GM18868 (cell line): ENCODE results near the gene MED26.
A peak's percentile ranks its signal among the peaks of the same experiment; 100 is the strongest.
"Not testable (repeated sequence)": the region's sequence is repeated elsewhere in the genome, so short reads cannot be mapped to it uniquely, and the experiment has no call there.

Source experiments
- ATAC-seq: cut with Tn5 transposase; IDR thresholded peaks from one replicate; pipeline ENCODE4 v1.9.1; 2021; ENCODE audit warnings: mild to moderate bottlenecking, moderate library complexity; ENCODE audit not compliant: unreplicated experiment

Gene MED26

DNA sequence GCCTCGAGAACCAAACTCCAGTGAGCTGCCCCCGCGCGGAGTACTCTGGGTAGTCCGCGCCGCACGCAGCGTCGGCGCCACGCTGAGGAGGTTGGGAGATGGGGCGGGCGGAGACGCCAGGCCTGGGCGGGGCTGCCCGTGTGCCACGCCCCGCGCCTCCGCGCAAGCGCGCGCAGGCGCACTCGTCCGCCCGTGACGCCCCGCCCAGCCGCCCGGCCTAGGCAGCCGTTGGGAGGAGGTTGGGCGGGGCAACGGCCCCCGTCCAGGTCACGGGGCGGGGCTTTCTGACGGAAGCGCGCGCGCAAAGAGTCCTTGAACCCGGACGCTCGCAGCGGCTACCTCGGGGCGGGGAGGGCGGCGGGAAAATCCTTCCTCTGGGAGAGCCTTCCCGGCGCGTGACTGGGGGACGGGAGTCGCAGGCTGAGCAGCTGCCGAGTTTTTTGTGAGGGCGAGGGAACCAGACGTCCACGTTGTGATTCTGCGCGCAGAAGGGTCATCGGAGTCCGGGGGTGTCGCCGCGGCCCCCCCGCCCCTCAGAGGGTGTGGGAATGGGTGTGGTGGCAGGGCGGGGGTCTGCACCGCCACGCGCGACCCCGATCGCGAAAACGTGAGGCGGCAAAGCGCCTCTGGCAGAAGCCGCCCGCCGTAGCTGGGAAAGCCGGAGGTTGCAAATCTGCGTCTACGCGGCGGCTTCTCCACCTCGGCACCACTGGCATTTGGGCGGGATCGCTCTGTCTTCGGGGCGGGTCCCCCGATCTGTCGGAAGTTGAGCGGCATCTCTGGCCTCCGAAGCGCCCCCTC is at the start of gene MED26:
Gene MED26 (minus strand): TSS at position 22 of the 801 bp plus-strand sequence. CDS start 261 bp downstream, outside the sequence.
- ATAC-seq: peak; percentile 83

DNA sequence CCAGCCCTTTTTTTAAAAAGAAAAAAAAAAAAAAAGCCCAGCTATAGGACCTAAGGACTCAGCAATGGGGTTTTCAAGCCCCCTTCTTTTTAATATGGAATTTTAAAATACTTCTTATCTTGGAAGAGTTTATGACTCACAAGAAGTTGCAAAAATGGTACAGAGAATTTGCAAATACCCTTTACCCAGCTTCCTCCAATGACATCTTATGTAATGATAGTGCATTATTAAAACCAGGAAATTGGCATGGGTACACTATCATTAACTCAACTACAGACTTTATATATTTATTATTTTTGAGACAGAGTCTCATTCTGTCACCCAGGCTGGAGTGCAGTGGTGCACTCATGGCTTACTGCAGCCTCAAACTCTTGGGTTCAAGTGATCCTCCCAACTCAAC is 49.1 kb upstream of the MED26 start:
- no peak for ATAC-seq

GRCh38 chr19:16676101-16676798 is 48.2 kb upstream of the MED26 start:
- ATAC-seq: no peak

DNA sequence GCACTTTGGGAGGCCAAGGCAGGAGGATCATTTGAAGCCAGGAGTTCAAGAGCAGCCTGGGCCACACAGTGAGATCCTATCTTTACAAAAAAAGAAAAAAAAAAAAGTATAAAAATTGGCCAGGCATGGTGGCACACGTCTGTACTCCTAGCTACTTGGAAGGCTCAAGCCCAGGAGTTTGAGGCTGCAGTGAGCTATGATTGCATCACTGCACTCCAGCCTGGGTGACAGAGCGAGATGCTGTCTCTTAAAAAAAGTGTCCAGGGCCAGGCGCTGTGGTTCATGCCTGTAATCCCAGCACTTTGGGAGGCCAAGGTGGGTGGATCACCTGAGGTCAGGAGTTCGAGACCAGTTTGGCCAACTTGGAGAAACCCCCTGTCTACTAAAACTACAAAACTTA is 45.8 kb upstream of the MED26 start:
- ATAC-seq: not testable (repeated sequence)

- no peak for ATAC-seq
Measured at GRCh38 chr19:16673231-16673630, 45.2 kb upstream of the MED26 start.

- ATAC-seq: no peak
Measured at GRCh38 chr19:16671652-16672274, 43.8 kb upstream of the MED26 start.

GRCh38 chr19:16670291-16670690 is 42.3 kb upstream of the MED26 start:
- no peak for ATAC-seq

DNA sequence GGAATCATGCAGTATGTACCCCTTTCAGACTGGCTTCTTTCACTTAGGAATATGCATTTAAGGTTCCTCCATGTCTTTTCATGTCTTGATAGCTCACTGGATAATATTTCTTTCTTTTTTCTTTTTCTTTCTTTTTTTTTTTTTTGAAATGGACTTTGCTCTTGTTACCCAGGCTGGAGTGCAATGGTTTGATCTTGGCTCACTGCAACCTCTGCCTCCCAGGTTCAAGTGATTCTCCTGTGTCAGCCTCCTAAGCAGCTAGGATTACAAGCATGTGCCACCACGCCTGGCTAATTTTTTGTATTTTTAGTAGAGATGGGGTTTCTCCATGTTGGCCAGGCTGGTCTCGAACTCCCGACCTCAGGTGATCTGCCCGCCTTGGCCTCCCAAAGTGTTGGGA is 40.7 kb upstream of the MED26 start:
- not testable (repeated sequence) for ATAC-seq

GRCh38 chr19:16668176-16668575 is 40.2 kb upstream of the MED26 start:
- no peak for ATAC-seq

DNA sequence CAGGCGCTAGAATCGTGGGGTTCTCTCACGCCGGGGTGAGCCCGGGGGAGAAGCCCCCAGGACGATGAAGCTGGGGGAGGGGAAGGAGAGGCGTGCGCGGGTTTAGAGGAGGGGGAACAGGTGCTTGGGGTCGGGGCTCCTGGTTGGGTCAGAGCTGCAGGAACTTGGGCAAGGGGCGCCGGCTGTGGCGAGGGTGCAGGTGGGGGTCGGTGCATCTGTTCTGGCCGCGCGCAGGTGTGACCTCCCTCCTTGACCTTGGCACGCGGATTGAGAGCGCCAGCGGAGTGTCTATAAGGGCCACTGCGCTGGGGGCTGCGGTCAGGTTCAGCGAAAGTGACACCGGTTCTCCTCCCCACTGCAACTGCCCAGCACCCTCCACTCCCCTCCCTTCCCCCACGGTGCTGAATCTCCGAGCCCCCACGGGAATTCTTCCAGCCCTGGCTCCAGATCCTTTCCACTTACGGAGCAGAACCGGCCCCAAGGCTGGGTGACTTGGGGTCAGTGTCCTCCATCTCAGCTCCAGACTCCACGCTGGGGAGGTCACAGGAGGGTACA is 33.6 kb upstream of the MED26 start:
- no peak for ATAC-seq

- no peak for ATAC-seq
Measured at GRCh38 chr19:16660763-16661479, 32.9 kb upstream of the MED26 start, which contains the start of gene TMEM38A. TSS of gene TMEM38A (plus strand) at chr19:16661139. CDS start at chr19:16661218, 79 bp downstream.

- ATAC-seq: peak; percentile 88
Measured at GRCh38 chr19:16659832-16660708, 32.1 kb upstream of the MED26 start, which contains the start of gene SMIM7. TSS of gene SMIM7 (minus strand) at chr19:16660144. CDS start at chr19:16660110, 34 bp downstream.

DNA sequence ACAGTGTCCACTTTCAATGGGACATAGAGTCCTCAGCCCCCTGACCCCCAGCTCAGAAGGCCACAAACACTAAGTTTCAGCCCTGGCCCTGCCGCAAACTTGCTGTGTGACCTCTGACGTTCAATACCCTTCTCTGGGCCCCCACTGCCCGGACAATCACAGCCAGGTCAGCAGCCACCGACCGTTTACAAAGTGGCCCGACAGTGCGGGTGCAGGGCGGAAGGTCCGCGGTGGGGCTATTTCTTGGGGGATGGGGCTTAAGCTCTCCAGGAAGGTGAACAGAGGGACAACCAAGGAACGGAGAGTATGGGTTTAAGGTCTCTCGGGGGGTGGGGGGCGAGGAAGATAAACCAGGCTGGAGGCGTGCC is 31.4 kb upstream of the MED26 start:
- no peak for ATAC-seq

GRCh38 chr19:16657384-16657783 is 29.4 kb upstream of the MED26 start:
- no peak for ATAC-seq

- ATAC-seq: no peak
Measured at GRCh38 chr19:16655727-16656126, 27.7 kb upstream of the MED26 start.

- no peak for ATAC-seq
Measured at GRCh38 chr19:16654627-16655026, 26.6 kb upstream of the MED26 start.

DNA sequence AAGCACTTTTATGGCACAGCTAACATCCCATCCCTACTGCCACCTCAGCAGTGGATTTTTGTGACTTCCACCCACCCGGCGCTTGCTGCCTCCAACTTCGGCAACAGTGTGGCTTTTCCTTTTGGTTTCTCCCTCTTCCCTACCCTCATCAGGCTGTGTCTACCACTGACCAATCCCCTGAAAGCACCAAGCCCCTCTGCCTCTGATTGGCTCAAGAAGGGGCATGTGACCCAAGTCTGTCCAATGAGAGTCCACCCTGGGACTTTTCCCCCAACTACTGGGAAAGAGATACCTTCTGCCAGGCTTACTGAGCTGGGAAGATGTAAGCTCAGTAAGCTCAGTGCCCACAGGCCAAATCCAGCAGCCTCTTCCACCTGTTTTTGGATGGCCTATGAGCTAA is 26.1 kb upstream of the MED26 start:
- ATAC-seq: no peak

DNA sequence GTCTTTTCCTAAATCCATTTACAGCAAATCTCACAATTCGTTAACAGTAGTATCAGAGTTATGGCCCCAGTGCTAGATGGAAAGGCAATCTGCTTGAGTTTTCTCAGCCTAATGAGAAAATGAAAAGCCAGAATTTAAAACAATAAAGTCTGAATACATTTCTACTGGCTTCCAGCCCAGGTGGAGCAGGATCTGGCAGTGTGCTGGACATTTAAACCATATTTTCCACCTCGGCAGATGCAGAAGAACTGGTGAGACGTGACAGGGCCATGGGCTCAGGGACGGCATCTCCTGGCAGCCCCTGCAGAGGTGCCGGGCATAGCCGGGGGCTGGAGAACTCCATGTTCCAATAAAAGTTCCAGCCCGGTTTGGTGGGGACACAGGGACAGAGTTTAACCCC is 24.9 kb upstream of the MED26 start:
- ATAC-seq: no peak

GRCh38 chr19:16651421-16652188 is 23.6 kb upstream of the MED26 start:
- not testable (repeated sequence) for ATAC-seq
